SK-N-SH (cell line): Measurements from ENCODE around the gene SELENOV. TPM values are rescaled to one million over a fixed set of nuclear protein-coding genes. Genes with fewer than 3 reads are reported as not detected.

ENCODE experiments used
- CTCF ChIA-PET: fragments of 300-600, 350-600 bp; formaldehyde crosslinking; extraction: SDS; loops from one replicate; lab custom pipeline; 2021; lab: Yijun Ruan, JAX
- POLR2A ChIA-PET: fragments of 350-600 bp; sonication (Branson Sonifier 250); formaldehyde crosslinking; extraction: SDS; loops from one replicate; lab custom pipeline; 2020; ENCODE audit warnings: antibody characterized with exemption, inconsistent platforms; lab: Yijun Ruan, JAX
- DNase-seq: peaks from one replicate; pipeline ENCODE4 v3.0.0; 2012
- H2AFZ ChIP-seq: fragments of 200-600 bp; sonication (generic); 2 replicates; pipeline ENCODE4 v1.8.1; 2016; ENCODE audit warnings: antibody characterized with exemption, mild to moderate bottlenecking, low read depth
- H3F3A ChIP-seq: fragments of 200-600 bp; sonication (generic); replicated peaks from 2 replicates; pipeline ENCODE3; 2016; ENCODE audit warnings: antibody characterized with exemption, mild to moderate bottlenecking; ENCODE audit not compliant: insufficient read depth
- H3K27ac ChIP-seq, 2 experiments: fragments of 200-500 bp in 1 of 2; fragments of 200-600 bp in 1 of 2; sonication (Bioruptor generic) in 1 of 2; sonication (generic), shearing (Covaris generic) in 1 of 2; 2 replicates each; pipeline versions ENCODE4 v1.5.1 to v1.6.1; 2014 to 2016; ENCODE audit warnings: low read depth in 2 of 2, inconsistent platforms in 1 of 2, low read length in 1 of 2, mild to moderate bottlenecking in 1 of 2, mixed read lengths in 1 of 2
- H3K27me3 ChIP-seq: fragments of 200-600 bp; sonication (generic), shearing (Covaris generic); 2 replicates; pipeline ENCODE4 v1.6.1; 2016; ENCODE audit warnings: mixed run types; ENCODE audit not compliant: insufficient read depth
- H3K36me3 ChIP-seq, 2 experiments: fragments of 200-500 bp in 1 of 2; fragments of 200-600 bp in 1 of 2; sonication (Bioruptor generic) in 1 of 2; sonication (generic) in 1 of 2; replicated peaks in 1 of 2; 2 replicates each; pipeline versions ENCODE3 to v1.5.1; 2014 to 2016; ENCODE audit warnings: low read length in 1 of 2, mild to moderate bottlenecking in 1 of 2; ENCODE audit not compliant: insufficient read depth in 2 of 2, control insufficient read depth in 1 of 2
- H3K4me1 ChIP-seq, 2 experiments: fragments of 200-500 bp in 1 of 2; fragments of 200-600 bp in 1 of 2; sonication (Bioruptor generic) in 1 of 2; sonication (generic), shearing (Covaris generic) in 1 of 2; 2 replicates each; pipeline versions ENCODE4 v1.5.1 to v1.6.1; 2014 to 2016; ENCODE audit warnings: low read depth in 1 of 2, low read length in 1 of 2, mixed run types in 1 of 2; ENCODE audit not compliant: insufficient read depth in 2 of 2, control insufficient read depth in 1 of 2
- H3K4me2 ChIP-seq: fragments of 200-600 bp; sonication (generic), shearing (Covaris generic); 2 replicates; pipeline ENCODE4 v1.6.1; 2017; ENCODE audit warnings: mixed run types
- H3K4me3 ChIP-seq, 2 experiments: fragments of 200-500 bp in 1 of 2; fragments of 200-600 bp in 1 of 2; sonication (Bioruptor generic) in 1 of 2; sonication (generic), shearing (Covaris generic) in 1 of 2; 2 replicates each; pipeline versions ENCODE4 v1.5.1 to v1.8.1; 2014 to 2016; ENCODE audit warnings: low read depth in 2 of 2, inconsistent platforms in 1 of 2, low read length in 1 of 2, mild to moderate bottlenecking in 1 of 2, mixed read lengths in 1 of 2, moderate library complexity in 1 of 2
- H3K79me2 ChIP-seq: fragments of 200-600 bp; sonication (generic); 2 replicates; pipeline ENCODE4 v1.8.1; 2017; ENCODE audit warnings: mild to moderate bottlenecking; ENCODE audit not compliant: insufficient read depth
- H3K9ac ChIP-seq: fragments of 200-600 bp; sonication (generic); 2 replicates; pipeline ENCODE4 v1.6.1; 2017; ENCODE audit warnings: mixed run types
- H3K9me2 ChIP-seq: fragments of 200-600 bp; sonication (generic); 2 replicates; pipeline ENCODE4 v1.6.1; 2017; ENCODE audit warnings: mixed run types
- H3K9me3 ChIP-seq: fragments of 200-600 bp; sonication (generic); 2 replicates; pipeline ENCODE4 v1.6.1; 2017; ENCODE audit warnings: mixed run types, mild to moderate bottlenecking, moderate library complexity
- H4K20me1 ChIP-seq: fragments of 200-600 bp; sonication (generic); 2 replicates; pipeline ENCODE4 v1.6.1; 2017; ENCODE audit warnings: mild to moderate bottlenecking, mixed run types; ENCODE audit not compliant: insufficient read depth
- EP300 ChIP-seq, 2 experiments: IDR thresholded peaks; 2 replicates each; pipeline versions ENCODE4 v1.4.0 to v1.6.1; 2012; ENCODE audit warnings: borderline replicate concordance in 1 of 2, low read depth in 1 of 2, low read length in 1 of 2
- EZH2phosphoT487 ChIP-seq: fragments of 200-600 bp; sonication (generic); IDR thresholded peaks from 2 replicates; pipeline ENCODE4 v1.6.1; 2017; ENCODE audit warnings: low read depth, mixed run types, mild to moderate bottlenecking, antibody characterized with exemption, moderate library complexity, borderline replicate concordance
- FOSL2 ChIP-seq: IDR thresholded peaks from 2 replicates; pipeline ENCODE4 v1.4.0; 2012; ENCODE audit warnings: low read depth, mild to moderate bottlenecking, moderate library complexity, borderline replicate concordance
- GATA2 ChIP-seq: sonication (generic); formaldehyde crosslinking; IDR thresholded peaks from 2 replicates; pipeline ENCODE4 v1.5.0; 2020; ENCODE audit warnings: mild to moderate bottlenecking, missing genetic modification reagents
- MEF2A ChIP-seq: IDR thresholded peaks from 2 replicates; pipeline ENCODE4 v1.4.0; 2012; ENCODE audit warnings: low read depth, borderline replicate concordance
- NRF1 ChIP-seq: IDR thresholded peaks from 2 replicates; pipeline ENCODE4 v1.6.1; 2012; ENCODE audit warnings: low read depth, mild to moderate bottlenecking, low read length
- POLR2AphosphoS5 ChIP-seq: IDR thresholded peaks from 2 replicates; pipeline ENCODE4 v1.6.1; 2012; ENCODE audit warnings: low read depth, low read length
- RAD21 ChIP-seq: IDR thresholded peaks from 2 replicates; pipeline ENCODE4 v1.6.1; 2012; ENCODE audit warnings: mild to moderate bottlenecking, low read length
- RFX5 ChIP-seq: IDR thresholded peaks from 2 replicates; pipeline ENCODE4 v1.6.1; 2012; ENCODE audit warnings: mild to moderate bottlenecking, improper control_type of control experiment, low read length
- RXRA ChIP-seq: IDR thresholded peaks from 2 replicates; pipeline ENCODE4 v1.4.0; 2012; ENCODE audit warnings: low read depth, mild to moderate bottlenecking, borderline replicate concordance
- SIN3A ChIP-seq: IDR thresholded peaks from 2 replicates; pipeline ENCODE4 v1.6.1; 2012; ENCODE audit warnings: low read depth, mild to moderate bottlenecking, low read length, moderate library complexity, borderline replicate concordance
- TEAD4 ChIP-seq: IDR thresholded peaks from 2 replicates; pipeline ENCODE4 v1.4.0; 2012; ENCODE audit warnings: mild to moderate bottlenecking, borderline replicate concordance; ENCODE audit not compliant: insufficient read depth
- YY1 ChIP-seq: IDR thresholded peaks from 2 replicates; pipeline ENCODE4 v1.4.0; 2012; ENCODE audit warnings: low read depth, mild to moderate bottlenecking
- WGBS: methylation state at CpG from one replicate; pipeline ENCODE4 v1.1.6; 2017; ENCODE audit warnings: low lambda C conversion rate; 5-methylcytosine and 5-hydroxymethylcytosine counted together
- polyA plus RNA-seq, 3 experiments: library from polyadenylated mRNA; depleted of rRNA; stranded (reverse); fragments of >200 nt; gene quantifications; 2 replicates each; pipeline ENCODE4 v1.2.3, GENCODE V29; 2012
- TF ChIP-seq, protein P1 (sequence below): IDR thresholded peaks from 2 replicates; pipeline ENCODE4 v1.4.0; 2012; ENCODE audit warnings: low read depth
- TF ChIP-seq, protein P2 (sequence below): IDR thresholded peaks from 2 replicates; pipeline ENCODE4 v1.4.0; 2012; ENCODE audit warnings: low read depth, borderline replicate concordance
- TF ChIP-seq, protein P3 (sequence below): fragments of 150-350 bp; IDR thresholded peaks from 2 replicates; pipeline ENCODE4 v1.6.1; 2017; ENCODE audit warnings: antibody characterized with exemption, low read length, low read depth, borderline replicate concordance
- TF ChIP-seq, protein P4 (sequence below): fragments of 150-350 bp; IDR thresholded peaks from 2 replicates; pipeline ENCODE4 v1.6.1; 2016; ENCODE audit warnings: mild to moderate bottlenecking, low read depth, low read length
- TF ChIP-seq, protein P5 (sequence below): fragments of 200-600 bp; sonication (generic); IDR thresholded peaks from 2 replicates; pipeline ENCODE4 v1.6.1; 2017; ENCODE audit warnings: antibody characterized with exemption, mild to moderate bottlenecking, moderate library complexity

SELENOV gene
- polyA plus RNA-seq, 1 of the 3 experiments (the other 2 are of a cell fraction): 0.08 TPM

DNA sequence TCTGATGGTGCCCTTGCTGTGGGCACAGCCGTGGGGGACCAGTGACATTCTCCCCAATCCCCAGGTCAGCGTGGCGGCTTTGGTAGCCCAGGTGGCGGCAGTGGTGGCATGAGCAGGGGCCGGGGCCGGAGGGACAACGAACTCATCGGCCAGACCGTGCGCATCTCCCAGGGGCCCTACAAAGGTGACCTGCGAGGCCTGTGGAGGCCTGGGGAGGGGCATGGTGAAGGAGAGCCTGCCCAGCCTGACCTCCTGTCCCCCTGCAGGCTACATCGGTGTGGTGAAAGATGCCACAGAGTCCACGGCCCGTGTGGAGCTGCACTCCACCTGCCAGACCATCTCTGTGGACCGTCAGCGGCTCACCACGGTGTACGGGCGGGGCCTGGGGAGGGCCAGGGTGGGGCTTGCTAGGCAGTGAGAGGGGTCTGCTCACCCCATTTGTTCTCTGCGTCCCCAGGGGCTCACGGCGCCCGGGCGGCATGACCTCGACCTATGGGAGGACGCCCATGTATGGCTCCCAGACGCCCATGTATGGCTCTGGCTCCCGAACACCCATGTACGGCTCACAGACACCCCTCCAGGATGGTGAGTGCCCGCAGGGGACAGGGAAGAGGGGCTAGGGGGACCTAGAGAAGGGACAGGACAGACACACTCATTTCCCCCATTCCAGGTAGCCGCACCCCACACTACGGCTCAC, 42.0 kb upstream of the SELENOV start:
- no peaks in the 10 kb centered on the region for H3K9me3 ChIP-seq
- H3K79me2 ChIP-seq: no peaks in the 10 kb centered on the region
- H3K27ac ChIP-seq: no peak overlapping the region
- no peaks in the 10 kb centered on the region for H3K27me3 ChIP-seq
- H3K9me2 ChIP-seq: no peaks in the 10 kb centered on the region
- peaks cover 7% of the 10 kb centered on the region for H3F3A ChIP-seq
- H3K4me2 ChIP-seq: no peak overlapping the region
- no peaks in the 10 kb centered on the region for H3K4me1 ChIP-seq
- H4K20me1 ChIP-seq: no peaks in the 10 kb centered on the region
- POLR2A ChIA-PET: no interaction called here
- H3K36me3 ChIP-seq: peaks cover 13 to 72% of the 10 kb centered on the region in 2 experiments
- CTCF ChIA-PET: interaction anchor here (1.2 to 3.1 kb wide), 7 partner anchors 10 to 58 kb away, joined by 5 to 17 read pairs (median 9); partner anchors contain the start of gene SELENOV
- TF ChIP-seq GATA2 (CRISPR knock-in tag) (no peak), FOSL2 (no peak), SIN3A (no peak), MEF2A (no peak), EP300 (IDR thresholded peaks at IDR 0.05; ENCODE audit: borderline replicate concordance in 1 of 2, low read depth in 1 of 2, low read length in 1 of 2) (no peak), RAD21 (no peak), RFX5 (no peak), YY1 (no peak), TEAD4 (no peak), NRF1 (no peak), POLR2AphosphoS5 (no peak), RXRA (no peak), EZH2phosphoT487 (no peak)
- TF ChIP-seq, protein P1, sequence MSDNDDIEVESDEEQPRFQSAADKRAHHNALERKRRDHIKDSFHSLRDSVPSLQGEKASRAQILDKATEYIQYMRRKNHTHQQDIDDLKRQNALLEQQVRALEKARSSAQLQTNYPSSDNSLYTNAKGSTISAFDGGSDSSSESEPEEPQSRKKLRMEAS: no peak
- TF ChIP-seq, protein P2, sequence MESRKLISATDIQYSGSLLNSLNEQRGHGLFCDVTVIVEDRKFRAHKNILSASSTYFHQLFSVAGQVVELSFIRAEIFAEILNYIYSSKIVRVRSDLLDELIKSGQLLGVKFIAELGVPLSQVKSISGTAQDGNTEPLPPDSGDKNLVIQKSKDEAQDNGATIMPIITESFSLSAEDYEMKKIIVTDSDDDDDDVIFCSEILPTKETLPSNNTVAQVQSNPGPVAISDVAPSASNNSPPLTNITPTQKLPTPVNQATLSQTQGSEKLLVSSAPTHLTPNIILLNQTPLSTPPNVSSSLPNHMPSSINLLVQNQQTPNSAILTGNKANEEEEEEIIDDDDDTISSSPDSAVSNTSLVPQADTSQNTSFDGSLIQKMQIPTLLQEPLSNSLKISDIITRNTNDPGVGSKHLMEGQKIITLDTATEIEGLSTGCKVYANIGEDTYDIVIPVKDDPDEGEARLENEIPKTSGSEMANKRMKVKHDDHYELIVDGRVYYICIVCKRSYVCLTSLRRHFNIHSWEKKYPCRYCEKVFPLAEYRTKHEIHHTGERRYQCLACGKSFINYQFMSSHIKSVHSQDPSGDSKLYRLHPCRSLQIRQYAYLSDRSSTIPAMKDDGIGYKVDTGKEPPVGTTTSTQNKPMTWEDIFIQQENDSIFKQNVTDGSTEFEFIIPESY: no peak
- TF ChIP-seq, protein P3, sequence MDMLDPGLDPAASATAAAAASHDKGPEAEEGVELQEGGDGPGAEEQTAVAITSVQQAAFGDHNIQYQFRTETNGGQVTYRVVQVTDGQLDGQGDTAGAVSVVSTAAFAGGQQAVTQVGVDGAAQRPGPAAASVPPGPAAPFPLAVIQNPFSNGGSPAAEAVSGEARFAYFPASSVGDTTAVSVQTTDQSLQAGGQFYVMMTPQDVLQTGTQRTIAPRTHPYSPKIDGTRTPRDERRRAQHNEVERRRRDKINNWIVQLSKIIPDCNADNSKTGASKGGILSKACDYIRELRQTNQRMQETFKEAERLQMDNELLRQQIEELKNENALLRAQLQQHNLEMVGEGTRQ: no peak
- TF ChIP-seq, protein P4, sequence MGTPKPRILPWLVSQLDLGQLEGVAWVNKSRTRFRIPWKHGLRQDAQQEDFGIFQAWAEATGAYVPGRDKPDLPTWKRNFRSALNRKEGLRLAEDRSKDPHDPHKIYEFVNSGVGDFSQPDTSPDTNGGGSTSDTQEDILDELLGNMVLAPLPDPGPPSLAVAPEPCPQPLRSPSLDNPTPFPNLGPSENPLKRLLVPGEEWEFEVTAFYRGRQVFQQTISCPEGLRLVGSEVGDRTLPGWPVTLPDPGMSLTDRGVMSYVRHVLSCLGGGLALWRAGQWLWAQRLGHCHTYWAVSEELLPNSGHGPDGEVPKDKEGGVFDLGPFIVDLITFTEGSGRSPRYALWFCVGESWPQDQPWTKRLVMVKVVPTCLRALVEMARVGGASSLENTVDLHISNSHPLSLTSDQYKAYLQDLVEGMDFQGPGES: no peak
- TF ChIP-seq, protein P5, sequence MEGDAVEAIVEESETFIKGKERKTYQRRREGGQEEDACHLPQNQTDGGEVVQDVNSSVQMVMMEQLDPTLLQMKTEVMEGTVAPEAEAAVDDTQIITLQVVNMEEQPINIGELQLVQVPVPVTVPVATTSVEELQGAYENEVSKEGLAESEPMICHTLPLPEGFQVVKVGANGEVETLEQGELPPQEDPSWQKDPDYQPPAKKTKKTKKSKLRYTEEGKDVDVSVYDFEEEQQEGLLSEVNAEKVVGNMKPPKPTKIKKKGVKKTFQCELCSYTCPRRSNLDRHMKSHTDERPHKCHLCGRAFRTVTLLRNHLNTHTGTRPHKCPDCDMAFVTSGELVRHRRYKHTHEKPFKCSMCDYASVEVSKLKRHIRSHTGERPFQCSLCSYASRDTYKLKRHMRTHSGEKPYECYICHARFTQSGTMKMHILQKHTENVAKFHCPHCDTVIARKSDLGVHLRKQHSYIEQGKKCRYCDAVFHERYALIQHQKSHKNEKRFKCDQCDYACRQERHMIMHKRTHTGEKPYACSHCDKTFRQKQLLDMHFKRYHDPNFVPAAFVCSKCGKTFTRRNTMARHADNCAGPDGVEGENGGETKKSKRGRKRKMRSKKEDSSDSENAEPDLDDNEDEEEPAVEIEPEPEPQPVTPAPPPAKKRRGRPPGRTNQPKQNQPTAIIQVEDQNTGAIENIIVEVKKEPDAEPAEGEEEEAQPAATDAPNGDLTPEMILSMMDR: no peak
- TF ChIP-seq, all 33 proteins: peak for 0
- no peak overlapping the region for H3K9ac ChIP-seq
- no peak overlapping the region for H2AFZ ChIP-seq
- WGBS: 94% methylated on average over 13 of the region's 32 CpGs
- no peak for DNase-seq
- H3K4me3 ChIP-seq: no peak overlapping the region
